ENCODE data around the gene TRIM41. TPM values are rescaled to one million over a fixed set of nuclear protein-coding genes. Genes with fewer than 3 reads are reported as not detected.
A peak's percentile ranks its signal among the peaks of the same experiment; 100 is the strongest.

TRIM41 gene
- total and polyA plus RNA-seq, 9 of the 15 experiments (the other 6 are each of a cell fraction or from before 2014, with no cell fraction given): 1.8 to 47.6 (median 20.9) TPM

DNA sequence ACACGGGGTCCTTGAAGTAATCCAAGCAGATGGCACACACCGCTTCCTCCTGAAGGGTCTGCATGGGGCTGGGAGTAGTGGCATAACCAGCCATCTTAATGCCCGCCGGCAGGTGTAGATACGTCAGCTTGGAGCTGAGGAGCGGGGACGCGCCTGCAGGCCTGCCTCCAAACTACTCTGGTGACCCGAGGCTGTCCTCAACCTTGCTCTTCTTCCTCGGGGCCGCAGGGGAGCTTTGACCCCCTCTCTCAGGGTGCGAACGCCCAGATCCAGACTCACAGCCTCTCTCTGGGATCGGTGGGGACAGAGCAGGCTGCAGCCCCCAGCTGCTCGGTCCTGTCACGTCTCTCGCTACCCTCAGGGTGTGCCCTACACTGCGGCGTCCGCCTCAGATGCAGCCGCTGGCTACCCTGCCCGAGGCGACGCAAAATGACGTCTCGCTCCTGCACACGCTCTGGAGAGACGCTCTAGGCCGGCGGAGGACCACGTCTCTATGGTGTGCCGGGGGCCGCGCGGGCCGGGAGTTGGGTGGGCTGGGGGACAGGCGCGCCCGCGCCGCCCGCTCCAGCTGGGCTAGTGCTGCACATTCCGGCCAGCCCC is 37.7 kb downstream of the TRIM41 start, which contains the start of gene TRIM52 (continued):
- TF ChIP-seq, protein P1, sequence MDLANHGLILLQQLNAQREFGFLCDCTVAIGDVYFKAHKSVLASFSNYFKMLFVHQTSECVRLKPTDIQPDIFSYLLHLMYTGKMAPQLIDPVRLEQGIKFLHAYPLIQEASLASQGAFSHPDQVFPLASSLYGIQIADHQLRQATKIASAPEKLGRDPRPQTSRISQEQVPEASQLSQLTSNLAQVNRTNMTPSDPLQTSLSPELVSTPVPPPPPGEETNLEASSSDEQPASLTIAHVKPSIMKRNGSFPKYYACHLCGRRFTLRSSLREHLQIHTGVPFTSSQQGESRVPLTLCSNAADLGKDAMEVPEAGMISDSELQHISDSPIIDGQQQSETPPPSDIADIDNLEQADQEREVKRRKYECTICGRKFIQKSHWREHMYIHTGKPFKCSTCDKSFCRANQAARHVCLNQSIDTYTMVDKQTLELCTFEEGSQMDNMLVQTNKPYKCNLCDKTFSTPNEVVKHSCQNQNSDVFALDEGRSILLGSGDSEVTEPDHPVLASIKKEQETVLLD (IDR thresholded peaks at IDR 0.05): 0 out of 2 replicates have a peak, but pooled peaks have one; percentile 21
- TF ChIP-seq CBFA2T2 (conservative IDR thresholded peaks at IDR 0.05) (no peak), DMBX1 (CRISPR knock-in tag; IDR thresholded peaks at IDR 0.05; ENCODE audit: borderline replicate concordance) (no peak), ZNF444 (CRISPR knock-in tag; IDR thresholded peaks at IDR 0.05) (no peak), CBX3 (IDR thresholded peaks at IDR 0.05; ENCODE audit: borderline replicate concordance in 1 of 2, low read length in 2 of 2) (no peak), FOS (IDR thresholded peaks at IDR 0.05; ENCODE audit: extremely low read depth, insufficient read length) (no peak), ZBTB7A (IDR thresholded peaks at IDR 0.05; ENCODE audit: borderline replicate concordance, control insufficient read depth, low read depth, low read length) (peak; percentile 79; the same call in 1 of the 2 replicates), RCOR1 (IDR thresholded peaks at IDR 0.05; ENCODE audit: borderline replicate concordance in 1 of 2, low read depth in 2 of 2, low read length in 2 of 2) (peak in 1 of 2 experiments; percentile 64; a peak in 1 of 4 replicates), ZNF644 (tag; IDR thresholded peaks at IDR 0.05; ENCODE audit: low read depth) (no peak), PHF20 (IDR thresholded peaks at IDR 0.05; ENCODE audit: partially characterized antibody) (peak; percentile 91)
- TF ChIP-seq, protein P2, sequence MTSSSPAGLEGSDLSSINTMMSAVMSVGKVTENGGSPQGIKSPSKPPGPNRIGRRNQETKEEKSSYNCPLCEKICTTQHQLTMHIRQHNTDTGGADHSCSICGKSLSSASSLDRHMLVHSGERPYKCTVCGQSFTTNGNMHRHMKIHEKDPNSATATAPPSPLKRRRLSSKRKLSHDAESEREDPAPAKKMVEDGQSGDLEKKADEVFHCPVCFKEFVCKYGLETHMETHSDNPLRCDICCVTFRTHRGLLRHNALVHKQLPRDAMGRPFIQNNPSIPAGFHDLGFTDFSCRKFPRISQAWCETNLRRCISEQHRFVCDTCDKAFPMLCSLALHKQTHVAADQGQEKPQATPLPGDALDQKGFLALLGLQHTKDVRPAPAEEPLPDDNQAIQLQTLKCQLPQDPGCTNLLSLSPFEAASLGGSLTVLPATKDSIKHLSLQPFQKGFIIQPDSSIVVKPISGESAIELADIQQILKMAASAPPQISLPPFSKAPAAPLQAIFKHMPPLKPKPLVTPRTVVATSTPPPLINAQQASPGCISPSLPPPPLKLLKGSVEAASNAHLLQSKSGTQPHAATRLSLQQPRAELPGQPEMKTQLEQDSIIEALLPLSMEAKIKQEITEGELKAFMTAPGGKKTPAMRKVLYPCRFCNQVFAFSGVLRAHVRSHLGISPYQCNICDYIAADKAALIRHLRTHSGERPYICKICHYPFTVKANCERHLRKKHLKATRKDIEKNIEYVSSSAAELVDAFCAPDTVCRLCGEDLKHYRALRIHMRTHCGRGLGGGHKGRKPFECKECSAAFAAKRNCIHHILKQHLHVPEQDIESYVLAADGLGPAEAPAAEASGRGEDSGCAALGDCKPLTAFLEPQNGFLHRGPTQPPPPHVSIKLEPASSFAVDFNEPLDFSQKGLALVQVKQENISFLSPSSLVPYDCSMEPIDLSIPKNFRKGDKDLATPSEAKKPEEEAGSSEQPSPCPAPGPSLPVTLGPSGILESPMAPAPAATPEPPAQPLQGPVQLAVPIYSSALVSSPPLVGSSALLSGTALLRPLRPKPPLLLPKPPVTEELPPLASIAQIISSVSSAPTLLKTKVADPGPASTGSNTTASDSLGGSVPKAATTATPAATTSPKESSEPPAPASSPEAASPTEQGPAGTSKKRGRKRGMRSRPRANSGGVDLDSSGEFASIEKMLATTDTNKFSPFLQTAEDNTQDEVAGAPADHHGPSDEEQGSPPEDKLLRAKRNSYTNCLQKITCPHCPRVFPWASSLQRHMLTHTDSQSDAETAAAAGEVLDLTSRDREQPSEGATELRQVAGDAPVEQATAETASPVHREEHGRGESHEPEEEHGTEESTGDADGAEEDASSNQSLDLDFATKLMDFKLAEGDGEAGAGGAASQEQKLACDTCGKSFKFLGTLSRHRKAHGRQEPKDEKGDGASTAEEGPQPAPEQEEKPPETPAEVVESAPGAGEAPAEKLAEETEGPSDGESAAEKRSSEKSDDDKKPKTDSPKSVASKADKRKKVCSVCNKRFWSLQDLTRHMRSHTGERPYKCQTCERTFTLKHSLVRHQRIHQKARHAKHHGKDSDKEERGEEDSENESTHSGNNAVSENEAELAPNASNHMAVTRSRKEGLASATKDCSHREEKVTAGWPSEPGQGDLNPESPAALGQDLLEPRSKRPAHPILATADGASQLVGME (CRISPR knock-in tag; IDR thresholded peaks at IDR 0.05): 0 out of 2 replicates have a peak, but pooled peaks have one; percentile 12
- TF ChIP-seq, protein P3, sequence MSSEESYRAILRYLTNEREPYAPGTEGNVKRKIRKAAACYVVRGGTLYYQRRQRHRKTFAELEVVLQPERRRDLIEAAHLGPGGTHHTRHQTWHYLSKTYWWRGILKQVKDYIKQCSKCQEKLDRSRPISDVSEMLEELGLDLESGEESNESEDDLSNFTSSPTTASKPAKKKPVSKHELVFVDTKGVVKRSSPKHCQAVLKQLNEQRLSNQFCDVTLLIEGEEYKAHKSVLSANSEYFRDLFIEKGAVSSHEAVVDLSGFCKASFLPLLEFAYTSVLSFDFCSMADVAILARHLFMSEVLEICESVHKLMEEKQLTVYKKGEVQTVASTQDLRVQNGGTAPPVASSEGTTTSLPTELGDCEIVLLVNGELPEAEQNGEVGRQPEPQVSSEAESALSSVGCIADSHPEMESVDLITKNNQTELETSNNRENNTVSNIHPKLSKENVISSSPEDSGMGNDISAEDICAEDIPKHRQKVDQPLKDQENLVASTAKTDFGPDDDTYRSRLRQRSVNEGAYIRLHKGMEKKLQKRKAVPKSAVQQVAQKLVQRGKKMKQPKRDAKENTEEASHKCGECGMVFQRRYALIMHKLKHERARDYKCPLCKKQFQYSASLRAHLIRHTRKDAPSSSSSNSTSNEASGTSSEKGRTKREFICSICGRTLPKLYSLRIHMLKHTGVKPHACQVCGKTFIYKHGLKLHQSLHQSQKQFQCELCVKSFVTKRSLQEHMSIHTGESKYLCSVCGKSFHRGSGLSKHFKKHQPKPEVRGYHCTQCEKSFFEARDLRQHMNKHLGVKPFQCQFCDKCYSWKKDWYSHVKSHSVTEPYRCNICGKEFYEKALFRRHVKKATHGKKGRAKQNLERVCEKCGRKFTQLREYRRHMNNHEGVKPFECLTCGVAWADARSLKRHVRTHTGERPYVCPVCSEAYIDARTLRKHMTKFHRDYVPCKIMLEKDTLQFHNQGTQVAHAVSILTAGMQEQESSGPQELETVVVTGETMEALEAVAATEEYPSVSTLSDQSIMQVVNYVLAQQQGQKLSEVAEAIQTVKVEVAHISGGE (CRISPR knock-in tag; IDR thresholded peaks at IDR 0.05): no peak
- TF ChIP-seq, protein P4, sequence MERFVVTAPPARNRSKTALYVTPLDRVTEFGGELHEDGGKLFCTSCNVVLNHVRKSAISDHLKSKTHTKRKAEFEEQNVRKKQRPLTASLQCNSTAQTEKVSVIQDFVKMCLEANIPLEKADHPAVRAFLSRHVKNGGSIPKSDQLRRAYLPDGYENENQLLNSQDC (CRISPR knock-in tag; IDR thresholded peaks at IDR 0.05): no peak
- TF ChIP-seq, protein P5, sequence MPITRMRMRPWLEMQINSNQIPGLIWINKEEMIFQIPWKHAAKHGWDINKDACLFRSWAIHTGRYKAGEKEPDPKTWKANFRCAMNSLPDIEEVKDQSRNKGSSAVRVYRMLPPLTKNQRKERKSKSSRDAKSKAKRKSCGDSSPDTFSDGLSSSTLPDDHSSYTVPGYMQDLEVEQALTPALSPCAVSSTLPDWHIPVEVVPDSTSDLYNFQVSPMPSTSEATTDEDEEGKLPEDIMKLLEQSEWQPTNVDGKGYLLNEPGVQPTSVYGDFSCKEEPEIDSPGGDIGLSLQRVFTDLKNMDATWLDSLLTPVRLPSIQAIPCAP (CRISPR knock-in tag; IDR thresholded peaks at IDR 0.05; ENCODE audit: borderline replicate concordance): no peak

Data from K562 (cell line).